Measurements from ENCODE around the gene TSEN2.

Gene TSEN2

DNA sequence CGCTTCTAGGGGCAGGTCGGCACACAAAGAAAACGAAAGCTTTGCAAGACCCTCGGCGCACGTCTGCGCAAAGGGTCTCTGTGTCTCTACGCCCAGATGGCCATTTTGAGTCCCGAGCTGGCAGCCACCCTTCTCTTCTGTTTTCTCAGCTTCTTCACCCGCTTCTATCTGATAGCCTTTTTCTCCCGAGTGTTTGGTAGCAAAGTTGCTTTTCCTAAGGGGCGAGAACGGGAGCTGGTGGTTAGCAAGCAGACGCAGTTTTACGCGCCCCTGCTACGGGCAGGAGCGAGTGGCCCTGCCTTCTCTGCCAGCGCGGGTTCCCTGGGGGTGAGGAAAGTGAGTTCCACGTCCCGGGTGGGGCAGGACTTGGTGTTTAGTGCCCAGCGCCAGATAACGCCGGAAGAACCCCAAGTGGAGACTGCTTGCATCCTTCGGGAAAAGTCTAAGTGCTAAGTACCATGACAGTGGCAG lies 69.7 kb downstream of the TSEN2 start:
- DNase-seq (ENCODE audit: low read depth, low spot score): no peak

DNA sequence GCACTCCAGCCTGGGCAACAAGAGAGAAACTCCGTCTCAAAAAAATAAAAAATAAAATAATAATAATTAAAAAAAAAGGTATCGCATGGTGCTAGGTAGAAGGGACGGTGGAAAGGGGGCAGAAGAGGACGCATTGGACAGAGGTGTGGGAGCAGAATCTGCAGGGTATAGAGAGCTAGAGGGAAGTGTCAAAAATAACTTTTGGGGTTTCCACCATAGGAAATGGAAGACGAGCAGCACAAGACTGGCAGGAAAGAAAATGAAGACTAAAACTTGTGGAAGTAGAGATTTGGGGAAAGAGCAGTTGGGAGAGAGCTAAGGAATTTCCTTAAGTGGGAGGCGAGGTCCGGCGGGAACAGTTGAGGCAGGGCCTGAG lies 72.0 kb downstream of the TSEN2 start:
- DNase-seq (ENCODE audit: low read depth, low spot score): no peak

DNA sequence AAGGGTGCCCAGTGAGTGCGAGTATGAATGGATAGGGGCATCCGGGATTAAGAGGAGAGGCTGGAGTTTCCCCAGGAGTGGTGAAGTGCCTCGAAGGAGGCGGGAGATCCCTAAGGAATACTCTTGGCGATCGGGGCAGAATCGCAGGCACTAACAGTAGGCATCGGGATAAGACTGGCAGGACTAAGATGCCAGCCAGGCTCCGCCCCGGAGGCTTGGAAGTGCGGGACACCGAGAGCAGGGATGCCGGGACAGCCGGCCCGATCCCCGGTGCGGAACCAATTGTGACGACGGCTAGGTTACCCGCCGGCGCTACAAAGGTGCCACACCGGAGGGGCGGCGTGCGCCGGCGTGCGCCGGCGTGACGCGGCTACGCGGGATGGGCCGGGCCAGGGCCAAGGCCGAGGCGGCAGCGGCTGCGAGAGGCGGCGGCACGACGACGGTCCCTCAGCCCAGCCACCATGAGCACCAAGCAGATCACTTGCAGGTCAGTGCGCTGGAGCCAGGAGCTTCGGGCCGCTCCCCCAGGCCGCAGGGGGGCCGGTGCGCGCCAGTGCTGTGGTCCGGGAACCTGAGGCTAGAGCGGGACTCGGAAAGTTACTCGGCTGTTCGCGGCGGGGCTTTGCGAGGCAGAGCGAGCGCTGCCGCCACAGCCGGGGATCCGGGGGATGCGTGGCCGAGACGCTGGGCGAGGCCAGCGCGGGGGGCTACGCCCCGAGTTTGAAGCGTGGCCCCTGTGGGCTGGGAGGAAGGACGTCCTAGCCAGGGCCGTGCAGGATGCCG lies 72.6 kb downstream of the TSEN2 start, which contains the start of gene MKRN2:
Gene MKRN2, plus strand, starts transcription at position 398 of the 783 bp plus-strand sequence. Its CDS starts 64 bp downstream, at position 462.
- peak; percentile 30 for DNase-seq (ENCODE audit: low read depth, low spot score)

DNA sequence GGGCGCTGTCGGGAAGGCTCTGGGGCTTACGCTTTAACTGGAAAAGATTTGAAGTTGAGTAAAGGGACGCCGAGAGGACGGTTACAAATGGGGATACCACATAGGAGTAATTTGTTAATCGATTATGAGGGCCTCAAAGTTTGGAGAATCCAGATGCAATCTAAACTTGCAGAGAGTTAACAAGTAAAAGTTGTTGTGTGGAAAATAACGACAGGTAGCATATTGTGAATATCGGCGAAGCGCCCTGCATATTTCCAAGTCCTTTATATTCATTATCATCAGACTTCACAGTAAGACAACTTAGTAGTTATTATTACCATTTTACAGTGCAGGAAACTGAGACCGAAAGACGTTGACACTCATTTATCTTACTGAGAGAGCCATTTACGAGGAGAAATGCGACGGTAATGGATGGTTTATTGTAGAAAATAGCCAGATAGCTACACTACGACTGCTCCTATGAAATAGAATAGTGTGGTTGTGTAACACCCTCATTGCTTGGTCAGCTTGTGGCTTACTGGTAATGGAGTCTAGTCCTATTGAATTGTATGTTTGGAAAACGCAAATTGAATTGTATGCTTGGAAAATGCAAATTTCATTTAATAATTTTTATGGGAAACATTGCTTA lies 73.3 kb downstream of the TSEN2 start:
- no peak for DNase-seq (ENCODE audit: low read depth, low spot score)

DNA sequence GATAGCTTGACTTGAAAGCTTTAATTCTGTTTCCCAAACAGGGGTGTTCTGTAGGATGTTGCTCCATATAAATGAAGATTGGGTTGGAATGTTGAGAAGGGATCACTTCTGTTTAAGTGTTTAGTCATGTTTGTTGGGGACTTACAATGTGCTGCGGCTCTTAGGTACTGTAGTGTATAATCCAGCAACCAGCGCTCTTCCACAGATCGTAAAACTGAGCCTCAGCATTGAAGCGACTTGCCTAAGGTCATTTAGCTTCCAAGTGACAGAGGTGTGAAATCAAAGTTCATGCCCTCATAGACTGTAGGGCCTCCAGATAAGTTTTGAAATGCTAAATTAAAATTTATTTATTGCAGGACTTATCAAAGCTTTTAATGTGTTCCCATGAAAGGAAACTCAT lies 74.4 kb downstream of the TSEN2 start:
- DNase-seq (ENCODE audit: low read depth, low spot score): no peak

DNA sequence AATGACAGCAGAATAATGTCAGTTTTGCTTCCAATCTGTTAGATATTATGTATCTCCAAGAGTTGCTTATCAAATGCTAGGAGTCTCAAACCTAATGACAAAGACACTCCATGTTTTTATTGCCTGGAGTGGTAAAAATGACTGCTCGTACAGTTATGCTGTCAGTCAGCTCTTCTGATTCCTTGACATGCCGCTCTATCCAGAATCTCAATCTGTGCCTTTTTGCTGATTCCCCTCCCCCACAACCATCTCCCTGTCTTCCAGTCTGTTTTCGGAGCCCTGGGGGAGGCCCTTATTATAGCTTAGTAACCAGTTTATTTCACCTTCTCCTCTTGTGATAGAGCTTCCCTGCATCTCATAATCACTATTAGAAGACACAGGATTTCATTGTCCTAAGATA lies 75.2 kb downstream of the TSEN2 start:
- no peak for DNase-seq (ENCODE audit: low read depth, low spot score)

DNA sequence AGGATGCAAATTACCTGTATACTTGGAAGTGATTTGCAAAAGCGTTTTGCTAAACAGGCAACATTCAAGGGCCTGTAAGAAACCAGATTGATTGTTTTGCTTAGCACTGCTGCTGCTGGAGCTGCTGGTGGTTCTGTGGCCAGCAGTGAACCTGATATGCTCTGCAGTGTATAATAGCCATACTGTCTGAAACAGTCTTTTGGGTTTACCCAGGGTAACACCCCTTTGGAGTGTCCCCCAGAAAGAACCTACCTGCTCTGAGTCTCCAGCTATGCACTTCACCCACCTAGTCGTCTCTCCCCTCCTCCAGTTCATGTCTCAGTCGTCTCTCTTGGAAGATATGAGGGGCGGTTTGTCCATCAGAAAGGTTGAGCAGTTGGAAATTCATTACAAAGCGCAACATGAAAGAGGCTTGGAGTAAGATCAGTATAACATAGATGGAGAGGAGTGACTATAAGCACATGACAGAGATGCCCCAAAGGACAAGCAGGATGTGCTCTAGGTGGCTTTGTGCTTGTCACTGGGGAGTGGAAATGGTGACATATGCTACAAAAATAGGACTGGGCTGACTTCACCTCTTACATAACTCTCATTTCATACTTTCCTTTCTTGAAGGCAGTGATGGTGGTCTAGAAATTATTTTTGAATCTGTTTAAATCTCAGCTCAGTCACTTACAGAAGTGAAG lies 76.4 kb downstream of the TSEN2 start:
- no peak for DNase-seq (ENCODE audit: low read depth, low spot score)

DNA sequence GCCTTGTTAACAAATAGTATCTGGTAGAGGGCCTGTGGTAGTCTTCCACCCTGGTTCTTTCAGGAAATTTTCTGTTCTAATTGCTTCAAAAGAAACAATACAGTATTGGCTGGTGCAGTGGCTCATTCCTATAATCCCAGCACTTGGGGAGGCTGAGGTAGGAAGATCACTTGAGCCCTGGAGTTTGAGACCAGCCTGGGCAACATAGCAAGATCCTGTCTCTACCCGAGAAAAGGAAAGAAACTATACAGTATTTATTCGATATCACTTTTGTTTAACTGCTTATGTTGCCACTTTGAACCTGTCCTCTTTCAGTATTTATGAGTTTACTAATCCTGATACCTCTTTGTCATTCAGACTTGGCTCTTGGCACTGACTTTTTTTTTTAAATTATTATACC lies 77.1 kb downstream of the TSEN2 start:
- no peak for DNase-seq (ENCODE audit: low read depth, low spot score)

DNA sequence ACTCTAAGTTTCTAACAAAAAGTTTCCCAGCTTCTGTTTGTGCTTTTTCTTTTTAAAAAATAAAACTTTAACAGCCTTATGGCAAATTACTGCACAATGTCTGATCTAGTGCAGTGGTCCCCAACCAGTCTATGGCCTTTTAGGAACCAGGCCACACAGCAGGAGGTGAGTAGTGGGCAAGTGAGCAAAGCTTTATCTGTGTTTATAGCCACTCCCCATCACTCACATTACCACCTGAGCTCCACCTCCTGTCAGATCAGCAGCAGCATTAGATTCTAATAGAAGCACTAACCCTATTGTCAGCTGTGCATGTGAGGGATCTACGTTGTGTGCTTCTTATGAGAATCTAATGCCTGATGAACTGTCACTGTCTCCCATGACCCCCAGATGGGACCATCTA lies 78.2 kb downstream of the TSEN2 start:
- no peak for DNase-seq (ENCODE audit: low read depth, low spot score)

DNA sequence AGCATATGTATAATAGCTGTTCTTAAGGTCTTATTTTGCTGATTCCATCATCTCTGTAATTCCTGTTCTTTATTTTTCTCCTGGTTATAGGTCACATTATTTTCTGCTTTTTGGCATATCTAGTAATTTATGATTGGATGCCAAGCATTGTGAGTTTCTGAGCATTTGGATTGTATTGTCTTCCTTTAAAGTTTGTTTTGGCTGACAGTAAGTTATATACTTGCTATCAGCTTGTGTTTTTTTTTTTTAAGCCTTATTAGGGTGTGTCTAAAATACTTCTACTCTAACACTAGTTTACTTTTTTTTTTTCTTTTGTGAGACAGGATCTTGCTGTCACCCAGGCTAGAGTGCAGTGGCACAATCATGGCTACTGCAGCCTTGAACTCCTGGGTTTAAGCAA lies 82.7 kb downstream of the TSEN2 start:
- DNase-seq (ENCODE audit: low read depth, low spot score): no peak

DNA sequence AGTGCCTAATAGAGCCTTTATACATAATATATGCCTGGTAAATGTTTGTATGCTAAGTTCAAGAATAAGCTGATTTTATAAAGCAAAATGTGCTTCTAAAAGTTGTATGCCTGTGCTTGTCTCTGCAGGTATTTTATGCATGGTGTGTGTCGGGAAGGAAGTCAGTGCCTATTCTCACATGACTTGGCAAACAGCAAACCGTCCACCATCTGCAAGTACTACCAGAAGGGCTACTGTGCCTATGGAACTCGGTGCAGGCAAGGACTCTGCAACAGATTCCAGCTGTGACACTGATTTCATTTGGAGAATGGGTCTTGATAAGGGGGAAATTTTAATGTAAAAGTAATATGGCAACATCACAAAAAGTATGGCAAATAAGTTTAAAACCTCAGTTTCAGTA lies 84.5 kb downstream of the TSEN2 start:
- no peak for DNase-seq (ENCODE audit: low read depth, low spot score)

DNA sequence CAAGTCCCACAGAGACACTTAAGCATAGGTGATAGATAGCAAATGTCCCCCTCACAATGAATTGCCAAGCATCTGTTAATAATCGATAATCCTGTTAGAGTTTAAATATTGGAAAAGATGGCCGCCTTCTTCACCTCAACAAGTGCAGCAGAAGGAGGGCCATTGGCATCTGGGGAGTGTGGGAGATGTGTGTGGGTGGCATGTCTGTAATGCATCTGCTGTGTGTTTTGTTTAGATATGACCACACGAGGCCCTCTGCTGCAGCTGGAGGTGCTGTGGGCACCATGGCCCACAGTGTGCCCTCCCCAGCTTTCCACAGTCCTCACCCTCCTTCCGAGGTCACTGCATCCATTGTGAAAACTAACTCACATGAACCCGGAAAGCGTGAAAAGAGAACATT lies 85.6 kb downstream of the TSEN2 start:
- DNase-seq (ENCODE audit: low read depth, low spot score): no peak

DNA sequence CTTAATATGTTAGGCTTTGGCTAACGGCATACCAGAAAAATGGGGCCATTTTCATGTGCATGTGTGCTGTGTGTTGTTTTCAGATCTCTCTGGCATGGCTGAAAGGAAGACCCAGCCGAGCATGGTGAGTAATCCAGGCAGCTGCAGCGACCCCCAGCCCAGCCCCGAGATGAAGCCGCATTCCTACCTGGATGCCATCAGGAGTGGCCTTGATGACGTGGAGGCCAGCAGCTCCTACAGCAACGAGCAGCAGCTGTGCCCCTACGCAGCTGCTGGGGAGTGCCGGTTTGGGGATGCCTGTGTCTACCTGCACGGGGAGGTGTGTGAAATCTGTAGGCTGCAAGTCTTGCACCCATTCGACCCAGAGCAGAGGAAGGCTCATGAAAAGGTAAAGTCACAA lies 87.7 kb downstream of the TSEN2 start:
- DNase-seq (ENCODE audit: low read depth, low spot score): no peak

DNA sequence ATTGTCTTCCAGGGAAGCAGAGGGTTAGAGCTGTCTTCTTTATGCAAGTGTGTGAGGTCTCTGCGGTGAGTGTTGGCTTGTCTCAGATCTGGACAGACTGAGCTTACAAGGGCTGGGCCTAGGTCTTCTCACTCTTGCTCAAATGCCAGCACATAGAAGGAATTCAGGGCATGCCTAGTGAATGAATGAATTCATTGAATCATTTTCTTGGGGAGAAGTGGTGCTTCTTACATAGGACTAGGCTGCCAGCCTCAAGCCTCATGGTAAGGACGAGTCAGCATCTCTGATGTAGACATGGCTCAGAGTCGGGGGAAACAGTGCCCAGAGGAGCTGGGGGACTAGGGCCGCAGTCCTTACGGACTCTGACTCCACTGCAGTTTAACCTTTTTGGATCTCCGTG lies 89.9 kb downstream of the TSEN2 start:
- no peak for DNase-seq (ENCODE audit: low read depth, low spot score)

DNA sequence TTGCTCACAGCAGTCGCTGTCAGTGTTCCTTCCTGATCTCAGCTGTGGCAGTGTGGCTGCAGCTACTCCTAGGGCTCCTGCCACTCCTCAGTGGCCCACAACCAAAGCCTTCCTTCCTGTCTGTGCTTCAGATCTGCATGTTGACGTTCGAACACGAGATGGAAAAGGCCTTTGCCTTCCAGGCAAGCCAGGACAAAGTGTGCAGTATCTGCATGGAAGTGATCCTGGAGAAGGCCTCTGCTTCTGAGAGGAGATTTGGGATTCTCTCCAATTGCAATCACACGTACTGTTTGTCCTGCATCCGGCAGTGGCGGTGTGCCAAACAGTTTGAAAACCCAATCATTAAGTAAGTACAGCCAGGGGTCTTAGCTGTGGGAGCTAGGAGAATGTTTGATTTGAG lies 90.4 kb downstream of the TSEN2 start:
- no peak for DNase-seq (ENCODE audit: low read depth, low spot score)

DNA sequence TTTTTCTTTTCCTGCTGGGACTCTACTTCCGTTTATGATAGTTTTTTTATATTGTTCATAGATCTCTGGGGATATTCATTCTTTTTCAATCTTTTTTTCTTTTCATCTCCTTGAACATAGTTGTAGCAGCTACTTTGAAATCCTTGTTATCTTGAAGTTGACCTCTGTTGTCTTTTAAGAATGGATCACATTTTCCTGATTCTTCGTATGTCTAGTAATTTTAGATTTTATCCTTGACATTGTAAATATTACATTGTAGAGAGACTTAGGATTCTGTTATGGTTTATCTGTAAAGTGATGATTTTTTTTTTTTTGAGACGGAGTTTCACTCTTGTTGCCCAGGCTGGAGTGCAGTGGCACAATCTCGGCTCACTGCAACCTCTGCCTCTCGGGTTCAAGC lies 93.1 kb downstream of the TSEN2 start:
- no peak for DNase-seq (ENCODE audit: low read depth, low spot score)

DNA sequence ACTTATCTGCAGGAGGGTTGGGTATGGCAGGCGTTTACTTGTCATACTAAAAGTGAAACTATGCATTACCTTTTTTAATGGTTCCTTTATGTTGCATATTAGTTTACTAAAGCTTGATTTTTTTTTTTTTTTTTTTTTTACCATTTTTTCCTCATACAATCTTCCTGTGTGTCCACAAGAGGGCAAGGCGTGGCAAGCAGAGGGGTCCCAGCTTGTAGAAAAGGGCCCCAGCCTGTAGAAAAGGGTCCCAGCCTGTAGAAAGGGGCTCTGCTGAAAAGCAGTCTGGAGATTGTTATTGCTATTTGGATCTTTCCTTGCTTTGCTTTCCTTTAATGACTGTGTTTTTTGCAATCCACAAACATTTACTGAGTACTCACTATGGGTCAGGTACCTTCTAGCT lies 94.5 kb downstream of the TSEN2 start:
- DNase-seq (ENCODE audit: low read depth, low spot score): no peak

DNA sequence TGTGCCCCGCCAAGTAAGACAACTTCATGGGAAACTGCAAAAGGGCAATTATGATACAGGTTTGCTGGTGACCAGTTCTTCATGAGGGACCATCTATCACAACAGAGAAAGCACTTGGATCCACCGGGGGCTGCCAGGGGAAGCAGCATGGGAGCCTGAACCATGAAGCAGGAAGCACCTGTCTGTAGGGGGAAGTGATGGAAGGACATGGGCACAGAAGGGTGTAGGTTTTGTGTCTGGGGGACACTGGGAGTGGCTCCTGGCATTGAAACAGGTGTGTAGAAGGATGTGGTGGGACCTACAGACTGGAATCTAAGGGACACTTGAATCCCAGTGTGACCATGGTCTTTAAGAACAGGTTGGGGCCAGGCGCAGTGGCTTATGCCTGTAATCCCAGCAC lies 95.2 kb downstream of the TSEN2 start:
- DNase-seq (ENCODE audit: low read depth, low spot score): no peak

DNA sequence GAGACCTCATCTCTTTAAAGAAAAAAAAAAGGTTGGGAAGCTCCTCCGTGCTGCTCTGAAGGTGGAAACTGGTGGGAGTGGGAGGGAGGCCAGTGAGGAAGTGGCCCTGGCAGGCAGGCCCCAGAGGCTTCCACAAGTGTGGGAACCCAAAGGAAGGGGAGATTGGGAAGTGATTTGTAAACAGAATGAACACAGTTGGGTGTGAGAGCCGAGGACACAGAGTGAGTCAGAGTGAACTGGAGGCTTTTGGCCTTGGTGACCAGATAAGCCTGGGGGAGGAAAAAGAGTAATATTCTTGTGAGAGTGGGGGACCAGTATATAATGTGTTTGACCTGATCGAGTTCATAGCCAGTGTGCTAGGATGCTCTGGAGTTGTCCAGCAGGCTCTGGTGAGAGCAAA lies 95.6 kb downstream of the TSEN2 start:
- DNase-seq (ENCODE audit: low read depth, low spot score): no peak

DNA sequence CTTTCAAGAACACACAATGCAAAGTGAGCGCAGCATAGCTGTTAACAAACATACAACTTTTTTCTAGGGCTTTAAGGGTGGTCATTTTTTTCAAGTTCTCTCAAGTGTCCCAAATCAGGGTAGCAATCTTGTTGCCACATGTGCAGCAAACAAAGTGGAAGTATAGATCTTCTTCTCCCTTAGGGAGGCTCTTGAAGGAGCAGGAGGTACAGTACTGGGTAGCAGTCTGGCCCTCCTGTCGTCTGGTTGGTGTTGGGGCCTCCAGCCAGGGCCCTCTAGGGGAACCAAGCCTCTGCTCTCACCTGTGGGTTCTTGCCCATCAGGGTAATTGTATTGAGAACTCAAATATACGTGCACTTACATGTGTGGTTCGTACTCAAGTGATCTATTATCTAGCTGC lies 98.5 kb downstream of the TSEN2 start:
- no peak for DNase-seq (ENCODE audit: low read depth, low spot score)

Measured in iPS DF 19.7 (cell line).